NT2/D1 (cell line): Measurements from ENCODE around the gene TERB1.

Experiments
- SUZ12 ChIP-seq: IDR thresholded peaks from 2 replicates; pipeline ENCODE4 v1.6.1; 2011; ENCODE audit not compliant: insufficient read length, insufficient read depth; ENCODE audit errors: extremely low read depth
- YY1 ChIP-seq: IDR thresholded peaks from 2 replicates; pipeline ENCODE4 v1.6.1; 2011; ENCODE audit not compliant: insufficient read length, insufficient read depth
- ZNF274 ChIP-seq: IDR thresholded peaks from 2 replicates; pipeline ENCODE4 v1.6.1; 2011; ENCODE audit warnings: mild to moderate bottlenecking, low read depth, low read length

GRCh38 chr16:66830422-66831404 is 29.3 kb upstream of the TERB1 start, which contains the start of gene NAE1:
- TF ChIP-seq YY1, result peak; percentile 54
- TF ChIP-seq ZNF274, result no peak
- TF ChIP-seq SUZ12, result no peak
